Right ventricle myocardium superior (tissue), 1 donor: Measurements from ENCODE around the gene TPBGL. TPM values are rescaled to one million over a fixed set of nuclear protein-coding genes. Genes with fewer than 3 reads are reported as not detected.

Source experiments
- ATAC-seq: fragments of 200-7000 bp; cut with Tn5 transposase; one replicate; pipeline ENCODE4 v1.9.1; 2020; ENCODE audit warnings: mild to moderate bottlenecking; ENCODE audit not compliant: poor library complexity
- DNase-seq: peaks from one replicate; pipeline ENCODE4 v3.0.0-alpha.2; 2020
- intact Hi-C: fragments of 100-400 bp; cut with DNase I; formaldehyde crosslinking; loops from one replicate; pipeline ENCODE4 v1.11.2; 2022
- total RNA-seq: library from RNA; stranded (reverse); fragmentation: NEBNext Ultra II Directional; extraction: Animal tissue kit (Norgen Biotek cat#: 25700); gene quantifications from one replicate; pipeline ENCODE4 v1.2.1, GENCODE V29; 2021
- donor health status: DM: no; HTN: yes; CAD: no; lungs with severe emphysema.

Gene TPBGL
- total RNA-seq, 1 donor from 2014 or later, result 0.11 TPM

- ATAC-seq (no peak), DNase-seq (peak; percentile 32)
- intact Hi-C loops, result loop anchor here (5.0 kb wide), 1 partner anchor 254 kb away; no protein-coding TSS in a partner anchor
Observed at GRCh38 chr11:75277991-75278790, 37.6 kb downstream of the TPBGL start.

GRCh38 chr11:75279273-75279672 lies 38.7 kb downstream of the TPBGL start:
- intact Hi-C loops, result loop anchor here (5.0 kb wide), 1 partner anchor 253 kb away; no protein-coding TSS in a partner anchor
- ATAC-seq, result no peak
- peak; percentile 27 for DNase-seq

- intact Hi-C loops, result loop anchor here (1.0 kb wide), 1 partner anchor 104 kb away; no protein-coding TSS in a partner anchor
- DNase-seq, result peak; percentile 83
- ATAC-seq, result peak; percentile 91
Observed at GRCh38 chr11:75280227-75280701, 39.7 kb downstream of the TPBGL start.

- peak; percentile 40 for DNase-seq
- intact Hi-C loops, result loop anchor here (1.0 kb wide), 1 partner anchor 103 kb away; no protein-coding TSS in a partner anchor
- no peak for ATAC-seq
Observed at GRCh38 chr11:75280770-75281468, 40.3 kb downstream of the TPBGL start.

- DNase-seq, result peak; percentile 17
- intact Hi-C loops, result no loop called here
- no peak for ATAC-seq
Observed at GRCh38 chr11:75281469-75282095, 41.0 kb downstream of the TPBGL start.

GRCh38 chr11:75283391-75283931 lies 42.9 kb downstream of the TPBGL start:
- DNase-seq, result no peak
- ATAC-seq, result no peak
- intact Hi-C loops, result no loop called here

- intact Hi-C loops, result no loop called here
- ATAC-seq (no peak), DNase-seq (peak; percentile 24)
Observed at GRCh38 chr11:75285776-75286360, 45.3 kb downstream of the TPBGL start.

GRCh38 chr11:75286826-75287465 lies 46.4 kb downstream of the TPBGL start:
- DNase-seq (peak; percentile 40), ATAC-seq (no peak)
- intact Hi-C loops, result no loop called here

- intact Hi-C loops, result no loop called here
- ATAC-seq, result no peak
- peak; percentile 15 for DNase-seq
Observed at GRCh38 chr11:75287579-75287978, 47.0 kb downstream of the TPBGL start.

- intact Hi-C loops, result no loop called here
- no peak for ATAC-seq
- peak; percentile 14 for DNase-seq
Observed at GRCh38 chr11:75289511-75289760, 48.9 kb downstream of the TPBGL start.

- DNase-seq (no peak), ATAC-seq (no peak)
- intact Hi-C loops, result no loop called here
Observed at GRCh38 chr11:75289919-75290318, 49.3 kb downstream of the TPBGL start.

GRCh38 chr11:75291741-75292140 lies 51.2 kb downstream of the TPBGL start:
- DNase-seq (no peak), ATAC-seq (no peak)
- intact Hi-C loops, result no loop called here

- intact Hi-C loops, result no loop called here
- no peak for DNase-seq
- no peak for ATAC-seq
Observed at GRCh38 chr11:75292943-75293342, 52.4 kb downstream of the TPBGL start.

Other genes starting within 250 kb of the TPBGL start
- not detected for gene OR2AT4, start 143.9 kb upstream of the TPBGL start, total RNA-seq
- 28.2 TPM for gene SLCO2B1, start 89.7 kb upstream of the TPBGL start, total RNA-seq
- 24.6 TPM for gene ARRB1, start 110.9 kb downstream of the TPBGL start, total RNA-seq
- gene RPS3, start 158.7 kb downstream of the TPBGL start, total RNA-seq, result 827 TPM
- 0.48 TPM for gene KLHL35, start 192.4 kb downstream of the TPBGL start, total RNA-seq